T-cell (primary cell): ENCODE measurements around the gene LPAR6. TPM values are rescaled to one million over a fixed set of nuclear protein-coding genes. Genes with fewer than 3 reads are reported as not detected.
A peak's percentile ranks its signal among the peaks of the same experiment; 100 is the strongest.
"Not testable (repeated sequence)": the region's sequence is repeated elsewhere in the genome, so short reads cannot be mapped to it uniquely, and the experiment has no call there.

ENCODE experiments used
- ATAC-seq, 4 experiments: fragments of 200-7000 bp in 3 of 4; fragments of 150-1000 bp in 1 of 4; cut with Tn5 transposase; replicated peaks in 1 of 4; 1 replicate in 3 of 4; 2 replicates in 1 of 4; pipeline ENCODE4 v1.10.0; 2021; ENCODE audit warnings: moderate library complexity in 3 of 4, mild to moderate bottlenecking in 2 of 4, moderate number of reproducible peaks in 1 of 4
- CTCF ChIA-PET, 2 donors: fragments of 300-600 bp; sonication (Branson Sonifier 250); formaldehyde crosslinking; loops; one replicate each; lab custom pipeline; 2022; ENCODE audit warnings: antibody characterized with exemption in 2 of 2; lab: Charles Lee
- POLR2A ChIA-PET, 2 donors: fragments of 300-600 bp; sonication (Branson Sonifier 250); formaldehyde crosslinking; loops; one replicate each; lab custom pipeline; 2022; ENCODE audit warnings: antibody characterized with exemption in 2 of 2; lab: Charles Lee
- DNase-seq, 35 experiments: peaks; one replicate each; pipeline versions ENCODE4 v3.0.0 to v3.0.0-alpha.2; 2013 to 2023
- H3K27ac ChIP-seq: one replicate; pipeline ENCODE4 v1.5.1; 2013; ENCODE audit warnings: low read length
- H3K27me3 ChIP-seq, 2 experiments: replicated peaks in 1 of 2; 1 replicate in 1 of 2; 2 replicates in 1 of 2; pipeline versions ENCODE4 v1.6.1 to v1.7.0; 2013; ENCODE audit warnings: low read length in 1 of 2, mixed read lengths in 1 of 2; ENCODE audit not compliant: control insufficient read depth in 2 of 2, insufficient read depth in 2 of 2; ENCODE audit errors: extremely low read depth in 1 of 2
- H3K36me3 ChIP-seq, 2 donors: 1 replicate in 1 of 2; 2 replicates in 1 of 2; pipeline versions ENCODE4 v1.6.1 to v1.7.0; 2013; ENCODE audit warnings: low read length in 1 of 2; ENCODE audit not compliant: control insufficient read depth in 2 of 2, insufficient read depth in 1 of 2; ENCODE audit errors: extremely low read depth in 1 of 2
- H3K4me1 ChIP-seq, 2 experiments: 1 replicate in 1 of 2; 2 replicates in 1 of 2; pipeline versions ENCODE4 v1.6.1 to v1.7.0; 2013; ENCODE audit warnings: low read length in 2 of 2, mixed read lengths in 1 of 2; ENCODE audit not compliant: insufficient read depth in 2 of 2, control insufficient read depth in 1 of 2; ENCODE audit errors: extremely low read depth in 1 of 2
- H3K4me3 ChIP-seq, 2 donors: 1 replicate in 1 of 2; 2 replicates in 1 of 2; pipeline versions ENCODE4 v1.5.1 to v1.7.0; 2013; ENCODE audit warnings: mild to moderate bottlenecking in 2 of 2, low read length in 1 of 2, moderate library complexity in 1 of 2; ENCODE audit not compliant: control insufficient read depth in 1 of 2; ENCODE audit errors: extremely low read depth in 1 of 2
- H3K9me3 ChIP-seq: 2 replicates; pipeline ENCODE4 v1.7.0; 2013
- H3K27ac Mint-ChIP-seq, 2 donors: one replicate each; pipeline ENCODE4 v1.8.0; 2020 to 2021; ENCODE audit warnings: mild to moderate bottlenecking in 2 of 2, mixed read lengths in 2 of 2
- H3K27me3 Mint-ChIP-seq, 2 donors: one replicate each; pipeline ENCODE4 v1.8.0; 2021 to 2022; ENCODE audit warnings: mixed read lengths in 2 of 2
- H3K36me3 Mint-ChIP-seq: one replicate; pipeline ENCODE4 v1.8.0; 2021; ENCODE audit warnings: mixed read lengths
- H3K4me1 Mint-ChIP-seq, 3 donors: one replicate each; pipeline ENCODE4 v1.8.0; 2020 to 2022; ENCODE audit warnings: mixed read lengths in 3 of 3, mild to moderate bottlenecking in 1 of 3
- H3K4me3 Mint-ChIP-seq, 3 donors: one replicate each; pipeline ENCODE4 v1.8.0; 2020 to 2022; ENCODE audit warnings: mild to moderate bottlenecking in 3 of 3, mixed read lengths in 3 of 3, moderate library complexity in 3 of 3
- H3K9me3 Mint-ChIP-seq, 3 donors: one replicate each; pipeline ENCODE4 v1.8.0; 2020 to 2022; ENCODE audit warnings: mixed read lengths in 3 of 3
- WGBS: methylation state at CpG from one replicate; pipeline ENCODE4 v1.1.5; 2013; ENCODE audit warnings: missing lambda C conversion rate; ENCODE audit not compliant: insufficient coverage; 5-methylcytosine and 5-hydroxymethylcytosine counted together
- total RNA-seq, 35 experiments: library from RNA in 6 of 35; stranded (reverse) in 6 of 35; fragments of 120-200 nt in 1 of 35; gene quantifications; one replicate each; pipeline versions ENCODE4 v1.2.1 to v1.2.4 and lab custom pipeline; 2013 to 2026

LPAR6 gene
- total RNA-seq, 5 donors from 2014 or later (not counting 1 experiment from before 2014, with no cell fraction given), result 36.0 to 93.5 (median 62.7) TPM

- peaks cover 3 to 8% (median 4%) of the 10 kb centered on the region in 3 donors for H3K9me3 Mint-ChIP-seq
- no peak overlapping the region for H3K4me3 ChIP-seq
- POLR2A ChIA-PET, result interaction anchor here in 1 of 2 donors (1.3 kb wide), 1 partner anchor 11 kb away, joined by 5 read pairs; no protein-coding TSS in a partner anchor
- H3K4me1 ChIP-seq, result peaks cover 2 to 3% of the 10 kb centered on the region in 2 experiments
- no peaks in the 10 kb centered on the region for H3K36me3 ChIP-seq
- H3K27me3 Mint-ChIP-seq, result no peaks in the 10 kb centered on the region
- H3K27me3 ChIP-seq, result no peaks in the 10 kb centered on the region
- no peak overlapping the region for H3K4me3 Mint-ChIP-seq
- H3K27ac Mint-ChIP-seq, result peak overlapping the region in 1 of 2 donors; percentile 69
- ATAC-seq (no peak), DNase-seq (no peak)
- peaks cover 5% of the 10 kb centered on the region for H3K36me3 Mint-ChIP-seq
- H3K9me3 ChIP-seq, result no peaks in the 10 kb centered on the region
- CTCF ChIA-PET, result no interaction called here
- peaks cover 20 to 22% (median 20%) of the 10 kb centered on the region in 3 donors for H3K4me1 Mint-ChIP-seq
- H3K27ac ChIP-seq, result no peak overlapping the region
Measured at GRCh38 chr13:48426052-48426451, 13.1 kb upstream of the LPAR6 start.

GRCh38 chr13:48424212-48424611, 11.3 kb upstream of the LPAR6 start:
- Histone ChIP-seq H3K27ac (no peak overlapping the region), H3K36me3 (no peaks in the 10 kb centered on the region), H3K9me3 (no peaks in the 10 kb centered on the region), H3K4me3 (no peak overlapping the region), H3K4me1 (peaks cover 0 to 2% of the 10 kb centered on the region in 2 experiments), H3K27me3 (no peaks in the 10 kb centered on the region)
- H3K36me3 Mint-ChIP-seq, result peaks cover 10% of the 10 kb centered on the region
- no CpG with 5 or more reads among the region's 3 CpGs for WGBS
- POLR2A ChIA-PET, result interaction anchor here in 1 of 2 donors (0.7 kb wide), 1 partner anchor 85 kb away, joined by 3 read pairs; no protein-coding TSS in a partner anchor
- H3K4me3 Mint-ChIP-seq, result no peak overlapping the region
- peaks cover 6 to 10% (median 7%) of the 10 kb centered on the region in 3 donors for H3K4me1 Mint-ChIP-seq
- H3K27me3 Mint-ChIP-seq, result no peaks in the 10 kb centered on the region
- H3K9me3 Mint-ChIP-seq, result peaks cover 6 to 12% (median 9%) of the 10 kb centered on the region in 3 donors
- CTCF ChIA-PET, result no interaction called here
- no peak for ATAC-seq
- no peak for DNase-seq
- H3K27ac Mint-ChIP-seq, result no peak overlapping the region

DNA sequence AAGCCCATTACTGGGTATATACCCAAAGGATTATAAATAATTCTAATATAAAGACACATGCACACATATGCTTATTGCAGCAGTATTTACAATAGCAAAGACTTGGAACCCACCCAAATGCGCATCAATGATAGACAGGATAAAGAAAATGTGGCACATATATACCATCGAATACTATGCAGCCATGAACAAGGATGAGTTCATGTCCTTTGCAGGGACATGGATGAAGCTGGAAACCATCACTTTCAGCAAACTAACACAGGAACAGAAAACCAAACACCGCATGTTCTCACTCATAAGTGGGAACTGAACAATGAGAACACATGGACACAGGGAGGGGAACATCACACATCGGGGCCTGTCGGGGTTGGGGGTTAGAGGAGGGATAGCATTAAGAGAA, 9.1 kb upstream of the LPAR6 start:
- H3K27ac Mint-ChIP-seq, POLR2A ChIA-PET, H3K4me3 Mint-ChIP-seq, DNase-seq, ATAC-seq, H3K9me3 ChIP-seq, H3K27me3 Mint-ChIP-seq, H3K27me3 ChIP-seq, H3K36me3 ChIP-seq, H3K27ac ChIP-seq, CTCF ChIA-PET, H3K4me1 ChIP-seq, H3K4me1 Mint-ChIP-seq, H3K4me3 ChIP-seq: not testable (repeated sequence)
- WGBS, result no CpG with 5 or more reads among the region's 5 CpGs
- Mint-ChIP-seq H3K36me3 (peaks cover 23% of the 10 kb centered on the region), H3K9me3 (peaks cover 6 to 17% (median 15%) of the 10 kb centered on the region in 3 donors)

DNA sequence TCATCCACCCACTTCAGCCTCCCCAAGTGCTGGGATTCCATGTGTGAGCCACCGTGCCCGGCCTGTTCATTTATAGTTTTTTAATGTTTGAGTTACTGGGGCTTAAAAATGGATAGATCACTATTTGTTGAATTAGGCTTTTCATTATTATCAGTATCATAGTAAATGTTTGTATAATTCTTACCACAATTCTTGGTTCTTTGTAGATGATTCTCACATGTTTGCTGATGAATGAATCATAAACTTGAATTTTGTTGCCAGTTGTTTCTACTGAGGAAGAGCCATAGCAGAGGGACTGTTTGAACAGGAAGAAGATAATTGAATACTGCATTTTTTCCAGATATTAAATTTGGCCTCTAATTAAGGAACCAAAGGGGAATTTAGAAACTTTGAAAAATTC, 2.6 kb upstream of the LPAR6 start:
- Mint-ChIP-seq H3K27ac (no peak overlapping the region), H3K27me3 (no peaks in the 10 kb centered on the region), H3K36me3 (peaks cover 33% of the 10 kb centered on the region), H3K9me3 (peaks cover under 1 to 10% (median 9%) of the 10 kb centered on the region in 3 donors), H3K4me3 (peak overlapping the region in 2 of 3 donors; percentile 9 to 66), H3K4me1 (peaks cover 14 to 21% (median 14%) of the 10 kb centered on the region in 3 donors)
- WGBS, result no CpG with 5 or more reads among the region's 2 CpGs
- CTCF ChIA-PET, result no interaction called here
- Histone ChIP-seq H3K27ac (no peak overlapping the region), H3K36me3 (no peaks in the 10 kb centered on the region), H3K4me3 (peak overlapping the region in 1 of 2 donors; percentile 29), H3K27me3 (no peaks in the 10 kb centered on the region), H3K4me1 (peaks cover 2 to 10% of the 10 kb centered on the region in 2 experiments), H3K9me3 (no peaks in the 10 kb centered on the region)
- POLR2A ChIA-PET, result interaction anchor here (0.6 to 0.7 kb wide), 3 partner anchors 14 to 161 kb away, joined by 3 to 6 read pairs (median 4); no protein-coding TSS in a partner anchor
- ATAC-seq, result no peak
- DNase-seq, result no peak

- Mint-ChIP-seq H3K4me1 (peaks cover 24 to 30% (median 24%) of the 10 kb centered on the region in 3 donors), H3K9me3 (peaks cover 0 to 9% (median 3%) of the 10 kb centered on the region in 3 donors), H3K27me3 (no peaks in the 10 kb centered on the region), H3K27ac (no peak overlapping the region), H3K36me3 (peaks cover 37% of the 10 kb centered on the region), H3K4me3 (peak overlapping the region in 1 of 3 donors; percentile 39)
- Histone ChIP-seq H3K36me3 (no peaks in the 10 kb centered on the region), H3K4me3 (peak overlapping the region in 1 of 2 donors; percentile 29), H3K27ac (no peak overlapping the region), H3K9me3 (no peaks in the 10 kb centered on the region), H3K4me1 (peaks cover 8 to 13% of the 10 kb centered on the region in 2 experiments), H3K27me3 (no peaks in the 10 kb centered on the region)
- DNase-seq, result no peak
- CTCF ChIA-PET, result interaction anchor here in 1 of 2 donors (0.7 kb wide), 1 partner anchor 308 kb away, joined by 3 read pairs; no protein-coding TSS in a partner anchor
- POLR2A ChIA-PET, result interaction anchor here (0.6 to 1.3 kb wide), 6 partner anchors 11 to 369 kb away, joined by 3 to 6 read pairs (median 4); no protein-coding TSS in a partner anchor
- ATAC-seq, result no peak
Measured at GRCh38 chr13:48414501-48414900, 1.6 kb upstream of the LPAR6 start.

GRCh38 chr13:48411841-48412531, 927 bp downstream of the LPAR6 start:
- H3K4me1 ChIP-seq, result peaks cover 15% of the 10 kb centered on the region in 2 experiments
- ATAC-seq, result peak; percentile 78 to 87 (median 86)
- H3K36me3 Mint-ChIP-seq, result peaks cover 24% of the 10 kb centered on the region
- CTCF ChIA-PET, result interaction anchor here in 1 of 2 donors (0.6 to 1.6 kb wide), 2 partner anchors 32 to 168 kb away, joined by 3 to 7 read pairs; no protein-coding TSS in a partner anchor
- H3K36me3 ChIP-seq, result no peaks in the 10 kb centered on the region
- peak in 29 of 35 experiments; percentile 5 to 56 (median 27) for DNase-seq
- peak overlapping the region; percentile 80 for H3K27ac ChIP-seq
- no peaks in the 10 kb centered on the region for H3K27me3 ChIP-seq
- peak overlapping the region; percentile 99 to 100 for H3K27ac Mint-ChIP-seq
- H3K4me3 Mint-ChIP-seq, result peak overlapping the region; percentile 94 to 98 (median 97)
- H3K4me1 Mint-ChIP-seq, result peaks cover 42 to 48% (median 43%) of the 10 kb centered on the region in 3 donors
- peak overlapping the region; percentile 56 to 80 for H3K4me3 ChIP-seq
- H3K9me3 Mint-ChIP-seq, result no peaks in the 10 kb centered on the region
- no CpG with 5 or more reads among the region's 13 CpGs for WGBS
- no peaks in the 10 kb centered on the region for H3K9me3 ChIP-seq
- POLR2A ChIA-PET, result no interaction called here
- no peaks in the 10 kb centered on the region for H3K27me3 Mint-ChIP-seq
